GM23338 (cell line): ENCODE results near the gene EYA3. TPM values are rescaled to one million over a fixed set of nuclear protein-coding genes. Genes with fewer than 3 reads are reported as not detected.

Source experiments
- ATAC-seq: fragments of 200-7000 bp; cut with Tn5 transposase; 3 replicates; pipeline ENCODE4 v1.9.1; 2020
- DNase-seq: peaks from one replicate; pipeline ENCODE4 v3.0.0-alpha.2; 2015; ENCODE audit warnings: low spot score
- H2AFZ ChIP-seq: fragments of 200-600 bp; sonication (generic); 2 replicates; pipeline ENCODE4 v1.8.0; 2016; ENCODE audit warnings: antibody characterized with exemption, mild to moderate bottlenecking, moderate library complexity
- H3F3A ChIP-seq: fragments of 200-600 bp; sonication (generic); replicated peaks from 2 replicates; pipeline ENCODE4 v1.8.0; 2017; ENCODE audit warnings: antibody characterized with exemption, mixed run types, low read depth
- H3K27ac ChIP-seq: fragments of 200-600 bp; sonication (generic); 2 replicates; pipeline ENCODE4 v1.6.1; 2016; ENCODE audit warnings: low read depth
- H3K27me3 ChIP-seq: fragments of 200-600 bp; sonication (generic); 2 replicates; pipeline ENCODE4 v1.8.0; 2016; ENCODE audit warnings: mild to moderate bottlenecking, mixed run types, moderate library complexity; ENCODE audit not compliant: insufficient read depth
- H3K36me3 ChIP-seq: fragments of 200-600 bp; sonication (generic); 2 replicates; pipeline ENCODE4 v1.8.0; 2016; ENCODE audit warnings: mild to moderate bottlenecking; ENCODE audit not compliant: insufficient read depth
- H3K4me1 ChIP-seq: fragments of 200-600 bp; sonication (generic); 2 replicates; pipeline ENCODE4 v1.8.0; 2016; ENCODE audit warnings: mild to moderate bottlenecking, moderate library complexity; ENCODE audit not compliant: insufficient read depth
- H3K4me2 ChIP-seq: fragments of 200-600 bp; sonication (generic); 2 replicates; pipeline ENCODE4 v1.7.1; 2017; ENCODE audit warnings: mixed run types
- H3K4me3 ChIP-seq: fragments of 200-600 bp; sonication (generic); 2 replicates; pipeline ENCODE4 v1.6.1; 2016; ENCODE audit warnings: mixed run types
- H3K79me2 ChIP-seq: fragments of 200-600 bp; sonication (generic); replicated peaks from 2 replicates; pipeline ENCODE4 v1.8.0; 2017; ENCODE audit warnings: mild to moderate bottlenecking; ENCODE audit not compliant: insufficient read depth
- H3K9me2 ChIP-seq: fragments of 200-600 bp; sonication (generic); 2 replicates; pipeline ENCODE4 v1.8.0; 2017; ENCODE audit not compliant: insufficient read depth
- H4K20me1 ChIP-seq: fragments of 200-600 bp; sonication (generic); replicated peaks from 2 replicates; pipeline ENCODE4 v1.8.0; 2017; ENCODE audit warnings: mild to moderate bottlenecking; ENCODE audit not compliant: insufficient read depth
- H3K27ac Mint-ChIP-seq: 2 replicates; pipeline ENCODE4 v1.8.0; 2020; ENCODE audit warnings: inconsistent platforms, mild to moderate bottlenecking, moderate library complexity, mixed read lengths
- H3K27me3 Mint-ChIP-seq: 3 replicates; pipeline ENCODE4 v1.8.0; 2022; ENCODE audit warnings: low read depth, mild to moderate bottlenecking, moderate library complexity, mixed read lengths, inconsistent platforms; ENCODE audit not compliant: insufficient read depth, poor library complexity
- H3K36me3 Mint-ChIP-seq: 3 replicates; pipeline ENCODE4 v1.8.0; 2021; ENCODE audit warnings: low read depth, mild to moderate bottlenecking, inconsistent platforms, moderate library complexity, mixed read lengths
- H3K4me1 Mint-ChIP-seq: 3 replicates; pipeline ENCODE4 v1.8.0; 2020; ENCODE audit warnings: mild to moderate bottlenecking, inconsistent platforms, mixed read lengths
- H3K4me3 Mint-ChIP-seq: 3 replicates; pipeline ENCODE4 v1.8.0; 2021; ENCODE audit warnings: moderate library complexity, mild to moderate bottlenecking, inconsistent platforms, mixed read lengths
- H3K9me3 Mint-ChIP-seq: 3 replicates; pipeline ENCODE4 v1.8.0; 2020; ENCODE audit warnings: moderate library complexity, mild to moderate bottlenecking, inconsistent platforms, mixed read lengths
- REST ChIP-seq: IDR thresholded peaks from one replicate; pipeline ENCODE4 v1.6.1; 2018; ENCODE audit warnings: antibody characterized with exemption; ENCODE audit not compliant: unreplicated experiment
- ZNF114 ChIP-seq: fragments of 250-450 bp; sonication (Bioruptor Pico); IDR thresholded peaks from 2 replicates; pipeline ENCODE4 v1.5.0; 2020; ENCODE audit warnings: mild to moderate bottlenecking, moderate library complexity
- polyA plus RNA-seq: library from polyadenylated mRNA; unstranded; fragments of >200 nt; fragmentation: Nextera tagmentation; extraction: Ambion mirVana; gene quantifications from 2 replicates; pipeline ENCODE4 v1.2.1, GENCODE V29; 2016
- total RNA-seq: library from RNA; depleted of rRNA; stranded (reverse); fragments of >200 nt; shearing (Covaris generic); gene quantifications from 2 replicates; pipeline ENCODE4 v1.2.3, GENCODE V29; 2014
- TF ChIP-seq, protein P1 (sequence below): fragments of 250-450 bp; sonication (Bioruptor Pico); IDR thresholded peaks from 2 replicates; pipeline ENCODE4 v1.5.0; 2020; ENCODE audit warnings: mild to moderate bottlenecking, moderate library complexity

EYA3 gene
- total and polyA plus RNA-seq, 2 experiments from 2014 or later = 12.5 to 33.6 TPM

DNA sequence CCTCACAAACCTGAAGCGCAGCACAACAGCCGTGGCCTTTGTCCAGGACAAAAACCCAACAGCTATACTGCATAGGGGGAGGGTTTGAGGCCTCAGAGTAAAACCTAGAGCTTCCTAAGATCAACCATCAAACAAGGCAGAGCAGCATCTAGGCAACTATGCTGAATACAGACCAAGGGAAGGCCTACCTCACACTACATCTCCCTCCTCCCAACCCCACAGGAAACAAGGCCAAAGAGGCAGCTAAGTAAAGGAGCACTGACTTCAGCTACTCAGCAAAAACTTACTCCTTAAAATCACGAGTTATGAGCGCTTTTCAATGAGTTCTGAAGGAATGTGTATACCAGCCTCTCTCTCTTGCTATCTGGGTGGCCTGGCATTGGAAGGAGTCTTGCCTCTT is 116.3 kb downstream of the EYA3 start:
- no peaks in the 10 kb centered on the region for H3K27me3 ChIP-seq
- Mint-ChIP-seq H3K4me1 (no peaks in the 10 kb centered on the region), H3K4me3 (no peak overlapping the region), H3K9me3 (no peaks in the 10 kb centered on the region), H3K27ac (peak overlapping the region; percentile 73; the same call in 1 of the 2 replicates), H3K36me3 (peaks cover 3% of the 10 kb centered on the region), H3K27me3 (peaks cover under 1% of the 10 kb centered on the region)
- H3K27ac ChIP-seq = no peak overlapping the region
- TF ChIP-seq, protein P1, sequence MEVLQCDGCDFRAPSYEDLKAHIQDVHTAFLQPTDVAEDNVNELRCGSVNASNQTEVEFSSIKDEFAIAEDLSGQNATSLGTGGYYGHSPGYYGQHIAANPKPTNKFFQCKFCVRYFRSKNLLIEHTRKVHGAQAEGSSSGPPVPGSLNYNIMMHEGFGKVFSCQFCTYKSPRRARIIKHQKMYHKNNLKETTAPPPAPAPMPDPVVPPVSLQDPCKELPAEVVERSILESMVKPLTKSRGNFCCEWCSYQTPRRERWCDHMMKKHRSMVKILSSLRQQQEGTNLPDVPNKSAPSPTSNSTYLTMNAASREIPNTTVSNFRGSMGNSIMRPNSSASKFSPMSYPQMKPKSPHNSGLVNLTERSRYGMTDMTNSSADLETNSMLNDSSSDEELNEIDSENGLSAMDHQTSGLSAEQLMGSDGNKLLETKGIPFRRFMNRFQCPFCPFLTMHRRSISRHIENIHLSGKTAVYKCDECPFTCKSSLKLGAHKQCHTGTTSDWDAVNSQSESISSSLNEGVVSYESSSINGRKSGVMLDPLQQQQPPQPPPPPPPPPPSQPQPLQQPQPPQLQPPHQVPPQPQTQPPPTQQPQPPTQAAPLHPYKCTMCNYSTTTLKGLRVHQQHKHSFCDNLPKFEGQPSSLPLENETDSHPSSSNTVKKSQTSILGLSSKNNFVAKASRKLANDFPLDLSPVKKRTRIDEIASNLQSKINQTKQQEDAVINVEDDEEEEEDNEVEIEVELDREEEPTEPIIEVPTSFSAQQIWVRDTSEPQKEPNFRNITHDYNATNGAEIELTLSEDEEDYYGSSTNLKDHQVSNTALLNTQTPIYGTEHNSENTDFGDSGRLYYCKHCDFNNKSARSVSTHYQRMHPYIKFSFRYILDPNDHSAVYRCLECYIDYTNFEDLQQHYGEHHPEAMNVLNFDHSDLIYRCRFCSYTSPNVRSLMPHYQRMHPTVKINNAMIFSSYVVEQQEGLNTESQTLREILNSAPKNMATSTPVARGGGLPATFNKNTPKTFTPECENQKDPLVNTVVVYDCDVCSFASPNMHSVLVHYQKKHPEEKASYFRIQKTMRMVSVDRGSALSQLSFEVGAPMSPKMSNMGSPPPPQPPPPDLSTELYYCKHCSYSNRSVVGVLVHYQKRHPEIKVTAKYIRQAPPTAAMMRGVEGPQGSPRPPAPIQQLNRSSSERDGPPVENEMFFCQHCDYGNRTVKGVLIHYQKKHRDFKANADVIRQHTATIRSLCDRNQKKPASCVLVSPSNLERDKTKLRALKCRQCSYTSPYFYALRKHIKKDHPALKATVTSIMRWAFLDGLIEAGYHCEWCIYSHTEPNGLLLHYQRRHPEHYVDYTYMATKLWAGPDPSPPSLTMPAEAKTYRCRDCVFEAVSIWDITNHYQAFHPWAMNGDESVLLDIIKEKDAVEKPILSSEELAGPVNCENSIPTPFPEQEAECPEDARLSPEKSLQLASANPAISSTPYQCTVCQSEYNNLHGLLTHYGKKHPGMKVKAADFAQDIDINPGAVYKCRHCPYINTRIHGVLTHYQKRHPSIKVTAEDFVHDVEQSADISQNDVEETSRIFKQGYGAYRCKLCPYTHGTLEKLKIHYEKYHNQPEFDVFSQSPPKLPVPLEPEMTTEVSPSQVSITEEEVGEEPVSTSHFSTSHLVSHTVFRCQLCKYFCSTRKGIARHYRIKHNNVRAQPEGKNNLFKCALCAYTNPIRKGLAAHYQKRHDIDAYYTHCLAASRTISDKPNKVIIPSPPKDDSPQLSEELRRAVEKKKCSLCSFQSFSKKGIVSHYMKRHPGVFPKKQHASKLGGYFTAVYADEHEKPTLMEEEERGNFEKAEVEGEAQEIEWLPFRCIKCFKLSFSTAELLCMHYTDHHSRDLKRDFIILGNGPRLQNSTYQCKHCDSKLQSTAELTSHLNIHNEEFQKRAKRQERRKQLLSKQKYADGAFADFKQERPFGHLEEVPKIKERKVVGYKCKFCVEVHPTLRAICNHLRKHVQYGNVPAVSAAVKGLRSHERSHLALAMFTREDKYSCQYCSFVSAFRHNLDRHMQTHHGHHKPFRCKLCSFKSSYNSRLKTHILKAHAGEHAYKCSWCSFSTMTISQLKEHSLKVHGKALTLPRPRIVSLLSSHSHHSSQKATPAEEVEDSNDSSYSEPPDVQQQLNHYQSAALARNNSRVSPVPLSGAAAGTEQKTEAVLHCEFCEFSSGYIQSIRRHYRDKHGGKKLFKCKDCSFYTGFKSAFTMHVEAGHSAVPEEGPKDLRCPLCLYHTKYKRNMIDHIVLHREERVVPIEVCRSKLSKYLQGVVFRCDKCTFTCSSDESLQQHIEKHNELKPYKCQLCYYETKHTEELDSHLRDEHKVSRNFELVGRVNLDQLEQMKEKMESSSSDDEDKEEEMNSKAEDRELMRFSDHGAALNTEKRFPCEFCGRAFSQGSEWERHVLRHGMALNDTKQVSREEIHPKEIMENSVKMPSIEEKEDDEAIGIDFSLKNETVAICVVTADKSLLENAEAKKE (CRISPR knock-in tag) = no peak
- TF ChIP-seq REST (no peak), ZNF114 (CRISPR knock-in tag) (no peak)
- H3K4me1 ChIP-seq = no peaks in the 10 kb centered on the region
- no peak overlapping the region for H3K4me2 ChIP-seq
- no peak for ATAC-seq
- H3K9me2 ChIP-seq = no peaks in the 10 kb centered on the region
- H4K20me1 ChIP-seq = 0 out of 2 replicates have a peak, but pooled peaks cover 4% of the 10 kb centered on the region
- no peak overlapping the region for H2AFZ ChIP-seq
- no peaks in the 10 kb centered on the region for H3F3A ChIP-seq
- no peaks in the 10 kb centered on the region for H3K79me2 ChIP-seq
- H3K36me3 ChIP-seq = no peaks in the 10 kb centered on the region; the same call in 1 of the 2 replicates
- H3K4me3 ChIP-seq = no peak overlapping the region
- no peak for DNase-seq
